Measurements from ENCODE around the gene CACNB2. TPM values are rescaled to one million over a fixed set of nuclear protein-coding genes. Genes with fewer than 3 reads are reported as not detected.
"Not testable (repeated sequence)": the region's sequence is repeated elsewhere in the genome, so short reads cannot be mapped to it uniquely, and the experiment has no call there.

The CACNB2 gene
- total RNA-seq, 4 donors from 2014 or later: 0.81 to 13.9 (median 4.5) TPM

DNA sequence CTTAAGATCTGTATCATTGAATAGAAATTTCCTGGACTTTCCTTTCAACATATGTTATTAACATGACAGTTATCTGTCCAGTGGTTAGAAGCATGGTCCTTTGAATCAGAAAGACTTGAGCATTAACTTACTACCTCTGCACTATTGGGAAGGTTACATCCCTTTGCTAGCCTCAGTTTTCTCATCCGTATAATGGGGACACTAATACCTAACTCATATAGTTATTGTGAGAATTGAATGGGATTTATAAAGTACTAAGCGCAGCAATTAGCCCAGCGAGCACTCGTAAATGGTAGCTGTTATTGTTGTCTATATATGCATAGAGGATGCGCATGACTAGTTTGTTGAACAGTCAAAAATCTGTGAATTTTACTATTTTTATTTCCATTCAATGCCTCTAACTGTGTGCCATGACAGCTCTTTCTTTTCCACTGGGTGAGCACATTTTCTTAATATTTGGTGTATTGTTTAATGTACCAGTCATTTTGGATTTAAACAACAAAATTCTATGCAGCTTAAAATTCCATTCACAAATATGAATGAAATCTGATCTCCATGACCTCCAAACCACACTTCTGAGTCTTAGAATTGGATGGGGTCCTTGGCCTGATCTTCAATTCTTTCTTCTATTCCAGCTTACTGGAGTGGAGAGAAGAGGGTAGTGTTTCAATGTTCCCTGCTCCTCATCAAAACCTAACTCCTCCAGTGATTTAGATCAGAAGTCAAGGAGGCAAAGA, 65.0 kb downstream of the CACNB2 start:
- Histone ChIP-seq H3K4me1 (no peaks in the 10 kb centered on the region), H3K4me3 (replicated peaks in 1 of 3) (no peak overlapping the region), H3K27me3 (no peaks in the 10 kb centered on the region), H3K36me3 (no peaks in the 10 kb centered on the region), H3K9me3 (no peaks in the 10 kb centered on the region), H3K27ac (no peak overlapping the region)
- TF ChIP-seq POLR2A (IDR thresholded peaks at IDR 0.05): no peak
- TF ChIP-seq, protein P1, sequence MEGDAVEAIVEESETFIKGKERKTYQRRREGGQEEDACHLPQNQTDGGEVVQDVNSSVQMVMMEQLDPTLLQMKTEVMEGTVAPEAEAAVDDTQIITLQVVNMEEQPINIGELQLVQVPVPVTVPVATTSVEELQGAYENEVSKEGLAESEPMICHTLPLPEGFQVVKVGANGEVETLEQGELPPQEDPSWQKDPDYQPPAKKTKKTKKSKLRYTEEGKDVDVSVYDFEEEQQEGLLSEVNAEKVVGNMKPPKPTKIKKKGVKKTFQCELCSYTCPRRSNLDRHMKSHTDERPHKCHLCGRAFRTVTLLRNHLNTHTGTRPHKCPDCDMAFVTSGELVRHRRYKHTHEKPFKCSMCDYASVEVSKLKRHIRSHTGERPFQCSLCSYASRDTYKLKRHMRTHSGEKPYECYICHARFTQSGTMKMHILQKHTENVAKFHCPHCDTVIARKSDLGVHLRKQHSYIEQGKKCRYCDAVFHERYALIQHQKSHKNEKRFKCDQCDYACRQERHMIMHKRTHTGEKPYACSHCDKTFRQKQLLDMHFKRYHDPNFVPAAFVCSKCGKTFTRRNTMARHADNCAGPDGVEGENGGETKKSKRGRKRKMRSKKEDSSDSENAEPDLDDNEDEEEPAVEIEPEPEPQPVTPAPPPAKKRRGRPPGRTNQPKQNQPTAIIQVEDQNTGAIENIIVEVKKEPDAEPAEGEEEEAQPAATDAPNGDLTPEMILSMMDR (IDR thresholded peaks at IDR 0.05): no peak
- 93% methylated on average over 5 of the region's 5 CpGs for WGBS, 2 donors
- no peak for DNase-seq
- intact Hi-C loops (cut with DNase I): no loop called here

DNA sequence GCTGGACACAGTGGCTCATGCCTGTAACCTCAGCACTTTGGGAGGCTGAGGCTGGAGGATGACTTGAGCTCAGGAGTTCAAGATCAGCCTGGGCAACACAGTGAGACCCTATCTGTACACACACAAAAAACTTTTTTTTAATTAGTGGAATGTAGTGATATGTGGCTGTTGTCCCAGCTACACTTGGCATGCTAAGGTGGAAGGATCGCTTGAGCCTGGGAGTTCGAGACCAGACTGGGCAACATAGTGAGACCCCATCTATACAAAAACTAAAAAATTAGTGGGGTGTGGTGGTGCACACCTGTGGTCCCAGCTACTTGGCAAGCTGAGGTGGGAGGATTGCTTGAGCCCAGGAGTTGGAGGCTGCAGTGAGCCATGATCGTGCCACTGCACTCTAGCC, 68.0 kb downstream of the CACNB2 start:
- DNase-seq; H3K4me1 ChIP-seq; H3K27ac ChIP-seq; intact Hi-C loops (cut with DNase I); H3K27me3 ChIP-seq; H3K4me3 ChIP-seq (replicated peaks in 1 of 3); H3K36me3 ChIP-seq; H3K9me3 ChIP-seq: not testable (repeated sequence)
- 94 to 97% methylated on average over 3 of the region's 3 CpGs for WGBS, 2 donors

- no peak overlapping the region for H3K27ac ChIP-seq
- intact Hi-C loops (cut with DNase I): no loop called here
- TF ChIP-seq, protein P1 (IDR thresholded peaks at IDR 0.05): no peak
- TF ChIP-seq POLR2A (IDR thresholded peaks at IDR 0.05): no peak
- H3K4me1 ChIP-seq: no peaks in the 10 kb centered on the region
- H3K9me3 ChIP-seq: no peaks in the 10 kb centered on the region
- 55 to 56% methylated on average over 2 of the region's 2 CpGs for WGBS, 2 donors
- no peak for DNase-seq
- H3K4me3 ChIP-seq (replicated peaks in 1 of 3): no peak overlapping the region
- H3K27me3 ChIP-seq: no peaks in the 10 kb centered on the region
- no peaks in the 10 kb centered on the region for H3K36me3 ChIP-seq
Measured at GRCh38 chr10:18209241-18209640, 69.0 kb downstream of the CACNB2 start.

GRCh38 chr10:18210711-18211110, 70.5 kb downstream of the CACNB2 start:
- Histone ChIP-seq H3K36me3 (no peaks in the 10 kb centered on the region), H3K27ac (no peak overlapping the region), H3K4me3 (replicated peaks in 1 of 3) (no peak overlapping the region), H3K4me1 (no peaks in the 10 kb centered on the region), H3K27me3 (no peaks in the 10 kb centered on the region), H3K9me3 (no peaks in the 10 kb centered on the region)
- 40 to 76% methylated on average over 2 of the region's 2 CpGs for WGBS, 2 donors
- DNase-seq: no peak
- intact Hi-C loops (cut with DNase I): loop anchor here (10.0 kb wide), 1 partner anchor 296 kb away; no protein-coding TSS in a partner anchor
- TF ChIP-seq POLR2A (IDR thresholded peaks at IDR 0.05): no peak
- TF ChIP-seq, protein P1 (IDR thresholded peaks at IDR 0.05): no peak

- 89 to 94% methylated on average over 4 of the region's 4 CpGs for WGBS, 2 donors
- Histone ChIP-seq H3K27ac (no peak overlapping the region), H3K9me3 (no peaks in the 10 kb centered on the region), H3K27me3 (no peaks in the 10 kb centered on the region), H3K4me3 (replicated peaks in 1 of 3) (no peak overlapping the region), H3K4me1 (no peaks in the 10 kb centered on the region), H3K36me3 (no peaks in the 10 kb centered on the region)
- intact Hi-C loops (cut with DNase I): loop anchor here (10.0 kb wide), 1 partner anchor 297 kb away; no protein-coding TSS in a partner anchor
- no peak for TF ChIP-seq POLR2A (IDR thresholded peaks at IDR 0.05)
- TF ChIP-seq, protein P1 (IDR thresholded peaks at IDR 0.05): no peak
- DNase-seq: no peak
Measured at GRCh38 chr10:18211862-18212261, 71.6 kb downstream of the CACNB2 start.
